SHP77 (cell line): ENCODE measurements around the gene SFT2D3.
"Not testable (repeated sequence)": the region's sequence is repeated elsewhere in the genome, so short reads cannot be mapped to it uniquely, and the experiment has no call there.

Source experiments
- DNase-seq, 2 experiments: peaks; one replicate each; lab custom pipeline; 2025; lab: John Stamatoyannopoulos, UW

The SFT2D3 gene

DNA sequence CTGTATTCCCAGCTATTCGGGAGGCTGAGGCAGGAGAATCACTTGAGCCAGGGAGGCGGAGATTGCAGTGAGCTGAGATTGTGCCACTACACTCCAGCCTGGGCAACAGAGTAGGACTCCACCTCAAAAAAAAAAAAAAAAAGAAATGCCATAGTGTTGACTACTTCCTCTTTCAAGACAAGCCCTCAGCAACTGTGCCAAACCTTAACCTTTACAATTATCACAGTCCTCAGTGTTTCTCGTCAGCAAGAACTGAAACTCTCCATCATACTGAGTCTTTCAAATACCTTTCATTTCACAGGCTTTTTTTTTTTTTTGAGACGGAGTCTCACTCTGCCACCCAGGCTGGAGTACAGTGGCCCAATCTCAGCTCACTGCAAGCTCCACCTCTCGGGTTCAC, 48.2 kb downstream of the SFT2D3 start:
- not testable (repeated sequence) for DNase-seq

DNA sequence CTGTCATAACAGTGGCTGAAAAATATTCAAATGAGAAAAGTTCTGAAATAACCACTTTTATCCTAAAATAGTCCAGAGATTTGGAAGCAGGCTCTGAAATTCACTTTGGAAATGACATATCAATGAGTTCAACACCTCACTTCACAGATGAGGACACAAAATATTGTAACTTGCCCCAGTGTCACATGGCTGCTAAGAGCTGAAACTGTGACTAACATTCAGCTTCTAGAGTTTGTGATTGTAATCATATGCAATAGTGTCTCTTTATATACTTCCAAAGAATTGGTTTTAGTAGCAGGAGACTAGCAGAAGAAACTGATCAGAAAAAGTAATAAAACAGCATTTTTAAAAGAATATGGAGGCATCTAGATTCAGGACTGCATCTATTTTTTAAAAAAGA, 52.1 kb downstream of the SFT2D3 start:
- DNase-seq: no peak

DNA sequence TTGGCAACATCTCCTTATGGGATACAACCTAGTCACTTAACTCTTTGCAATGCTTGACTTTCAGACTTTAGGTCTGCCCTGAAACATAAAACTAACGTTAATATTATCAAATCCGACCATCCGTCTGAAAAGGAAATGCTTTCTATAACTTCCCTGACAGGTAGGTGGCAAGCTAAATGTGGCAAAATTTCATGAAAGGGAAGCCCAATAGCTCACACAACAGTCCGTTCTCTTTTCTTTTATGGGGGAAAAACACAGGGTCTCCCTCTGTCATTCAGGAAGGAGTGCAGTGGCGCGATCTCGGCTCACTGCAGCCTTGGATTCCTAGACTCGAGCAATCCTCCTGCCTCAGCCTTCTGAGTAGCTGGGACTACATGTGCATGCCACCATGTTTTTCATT, 52.9 kb downstream of the SFT2D3 start:
- no peak for DNase-seq
